HEK293 (cell line): ENCODE results near the gene NOX3.

Experiments
- CTCF ChIP-seq: fragments of 450-650 bp; formaldehyde crosslinking; IDR thresholded peaks from 2 replicates; pipeline ENCODE4 v1.5.1; 2016; ENCODE audit warnings: missing biosample characterization, missing genetic modification characterization
- HOXD13 ChIP-seq: sonication (generic); formaldehyde crosslinking; IDR thresholded peaks from 2 replicates; pipeline ENCODE4 v1.8.0; 2022; ENCODE audit warnings: missing genetic modification reagents, borderline replicate concordance
- INSM2 ChIP-seq: fragments of 450-650 bp; formaldehyde crosslinking; IDR thresholded peaks from 2 replicates; pipeline ENCODE4 v1.5.1; 2016; ENCODE audit warnings: missing biosample characterization, missing genetic modification characterization
- KLF7 ChIP-seq: fragments of 450-650 bp; formaldehyde crosslinking; IDR thresholded peaks from 2 replicates; pipeline ENCODE4 v1.5.1; 2016; ENCODE audit warnings: missing biosample characterization, missing genetic modification characterization, borderline replicate concordance
- SP2 ChIP-seq: fragments of 450-650 bp; formaldehyde crosslinking; IDR thresholded peaks from 2 replicates; pipeline ENCODE4 v1.5.1; 2016; ENCODE audit warnings: missing biosample characterization, missing genetic modification characterization
- YY1 ChIP-seq: fragments of 450-650 bp; formaldehyde crosslinking; IDR thresholded peaks from 2 replicates; pipeline ENCODE4 v1.5.1; 2018; ENCODE audit warnings: missing biosample characterization, missing genetic modification characterization
- ZNF132 ChIP-seq: fragments of 450-650 bp; formaldehyde crosslinking; IDR thresholded peaks from 2 replicates; pipeline ENCODE4 v1.5.1; 2017; ENCODE audit warnings: missing biosample characterization, missing genetic modification characterization, borderline replicate concordance
- ZNF362 ChIP-seq: fragments of 450-650 bp; formaldehyde crosslinking; IDR thresholded peaks from 2 replicates; pipeline ENCODE4 v1.5.1; 2016; ENCODE audit warnings: missing biosample characterization, missing genetic modification characterization
- ZNF585B ChIP-seq: fragments of 450-650 bp; formaldehyde crosslinking; IDR thresholded peaks from 2 replicates; pipeline ENCODE4 v1.5.1; 2016; ENCODE audit warnings: missing biosample characterization, missing genetic modification characterization
- ZNF624 ChIP-seq: fragments of 450-650 bp; formaldehyde crosslinking; IDR thresholded peaks from 2 replicates; pipeline ENCODE4 v1.5.1; 2017; ENCODE audit warnings: missing biosample characterization, missing genetic modification characterization
- ZNF639 ChIP-seq: fragments of 450-650 bp; formaldehyde crosslinking; IDR thresholded peaks from 2 replicates; pipeline ENCODE4 v1.5.1; 2016; ENCODE audit warnings: missing biosample characterization, missing genetic modification characterization
- ZNF707 ChIP-seq: fragments of 450-650 bp; formaldehyde crosslinking; IDR thresholded peaks from 2 replicates; pipeline ENCODE4 v1.5.1; 2016; ENCODE audit warnings: missing biosample characterization, missing genetic modification characterization
- ZNF776 ChIP-seq: fragments of 450-650 bp; formaldehyde crosslinking; IDR thresholded peaks from 2 replicates; pipeline ENCODE4 v1.5.0; 2017; ENCODE audit warnings: missing biosample characterization, missing genetic modification characterization, borderline replicate concordance
- ZNF837 ChIP-seq: fragments of 450-650 bp; formaldehyde crosslinking; IDR thresholded peaks from 2 replicates; pipeline ENCODE4 v1.5.1; 2016; ENCODE audit warnings: missing biosample characterization, missing genetic modification characterization

GRCh38 chr6:155380666-155381332 is 74.8 kb downstream of the NOX3 start:
- no peak for TF ChIP-seq ZNF837 (tag by site-specific recombination)
- no peak for TF ChIP-seq CTCF (tag by site-specific recombination)
- TF ChIP-seq HOXD13 = no peak
- TF ChIP-seq ZNF639 = no peak
- TF ChIP-seq ZNF585B = no peak
- no peak for TF ChIP-seq ZNF362 (tag by site-specific recombination)
- TF ChIP-seq KLF7 (tag by site-specific recombination) = no peak
- TF ChIP-seq YY1 (tag by site-specific recombination) = no peak
- TF ChIP-seq INSM2 (tag by site-specific recombination) = no peak
- no peak for TF ChIP-seq SP2 (tag by site-specific recombination)
- no peak for TF ChIP-seq ZNF707
- no peak for TF ChIP-seq ZNF624 (tag by site-specific recombination)
- TF ChIP-seq ZNF132 (tag by site-specific recombination) = no peak
- TF ChIP-seq ZNF776 (tag by site-specific recombination) = no peak
